Type B pancreatic cell (in vitro differentiated cells): ENCODE results near the gene SCGB1C2. TPM values are rescaled to one million over a fixed set of nuclear protein-coding genes. Genes with fewer than 3 reads are reported as not detected.

Experiments used
- DNase-seq: peaks from one replicate; pipeline ENCODE4 v3.0.0; 2021; ENCODE audit warnings: mixed read lengths; ENCODE audit not compliant: unreplicated experiment; ENCODE audit errors: extremely low spot score
- H3K27ac Mint-ChIP-seq: 2 replicates; pipeline ENCODE4 v1.8.0; 2021; ENCODE audit warnings: mild to moderate bottlenecking, mixed read lengths
- H3K27me3 Mint-ChIP-seq: 2 replicates; pipeline ENCODE4 v1.8.0; 2021; ENCODE audit warnings: mixed read lengths
- H3K36me3 Mint-ChIP-seq: 2 replicates; pipeline ENCODE4 v1.8.0; 2021; ENCODE audit warnings: mixed read lengths
- H3K4me1 Mint-ChIP-seq: one replicate; pipeline ENCODE4 v1.8.0; 2021; ENCODE audit warnings: mixed read lengths; ENCODE audit not compliant: unreplicated experiment
- H3K4me3 Mint-ChIP-seq: 2 replicates; pipeline ENCODE4 v1.8.0; 2021; ENCODE audit warnings: mild to moderate bottlenecking, mixed read lengths
- H3K9me3 Mint-ChIP-seq: 2 replicates; pipeline ENCODE4 v1.8.0; 2021; ENCODE audit warnings: mixed read lengths
- CTCF ChIP-seq: fragments of 200-600 bp; sonication (generic); conservative IDR thresholded peaks from 2 replicates; pipeline ENCODE4 v1.5.0; 2021; ENCODE audit warnings: antibody characterized with exemption, mild to moderate bottlenecking
- total RNA-seq: library from RNA; stranded (reverse); gene quantifications from 2 replicates; pipeline ENCODE4 v1.2.1, GENCODE V29; 2021; ENCODE audit warnings: low replicate concordance

Gene SCGB1C2
- total RNA-seq, 1 donor from 2014 or later: not detected

DNA sequence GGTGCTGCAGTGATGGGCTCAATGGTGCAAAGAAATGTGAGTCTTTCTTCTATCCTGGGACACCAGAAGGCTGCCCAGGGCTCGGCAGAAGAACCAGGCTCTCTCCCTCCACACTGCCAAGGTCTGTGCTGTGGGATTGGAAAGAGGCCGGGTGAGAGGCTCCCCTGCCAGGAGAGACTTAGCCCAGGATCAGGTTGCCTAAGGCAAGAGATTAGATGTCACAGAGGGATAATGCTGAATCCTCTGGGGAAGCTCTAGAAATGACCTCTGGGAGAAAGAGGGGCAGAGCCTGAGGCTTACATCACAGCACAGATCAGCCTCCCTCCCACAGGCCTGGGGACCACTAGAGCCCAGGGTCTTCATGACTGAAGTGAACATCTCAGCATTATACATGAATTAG lies 49.8 kb downstream of the SCGB1C2 start:
- Mint-ChIP-seq H3K27me3 (peaks cover 57% of the 10 kb centered on the region), H3K4me3 (no peak overlapping the region), H3K4me1 (peaks cover 7% of the 10 kb centered on the region), H3K9me3 (no peaks in the 10 kb centered on the region), H3K36me3 (no peaks in the 10 kb centered on the region), H3K27ac (no peak overlapping the region)
- TF ChIP-seq CTCF: no peak
- no peak for DNase-seq

Other genes with a start within 250 kb of the SCGB1C2 start
- 3.1 and 6.3 TPM in 2 replicates for gene DOC2B, start 44.1 kb downstream of the SCGB1C2 start, total RNA-seq
- gene RPH3AL, start 215.2 kb downstream of the SCGB1C2 start, total RNA-seq: 13.5 and 14.9 TPM in 2 replicates